HG02852 (cell line): ENCODE measurements around the gene GCAT.
A peak's percentile ranks its signal among the peaks of the same experiment; 100 is the strongest.

Experiments used
- ATAC-seq: cut with Tn5 transposase; IDR thresholded peaks from one replicate; pipeline ENCODE4 v1.9.1; 2021; ENCODE audit warnings: mild to moderate bottlenecking, moderate library complexity; ENCODE audit not compliant: unreplicated experiment

The GCAT gene

DNA sequence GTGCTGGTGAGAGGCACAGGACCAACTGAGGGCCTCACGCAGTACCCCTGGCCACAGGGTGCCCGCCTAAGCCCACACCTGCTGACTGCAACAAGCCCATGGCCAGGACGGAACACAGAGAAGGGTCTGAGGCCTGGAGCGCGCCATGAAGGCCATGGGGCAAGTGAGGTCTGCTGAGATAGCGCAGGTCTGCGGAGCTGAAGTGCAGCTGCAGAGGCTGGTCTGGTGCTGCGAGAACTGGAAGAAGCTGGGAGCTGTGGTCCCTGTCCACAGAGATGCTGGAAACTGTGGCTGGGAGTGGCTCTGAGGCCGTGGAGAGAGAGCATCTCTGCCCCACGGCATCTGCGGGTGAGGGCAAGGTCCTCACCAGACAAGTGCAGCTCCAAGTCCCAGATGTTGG, 23.7 kb downstream of the GCAT start:
- no peak for ATAC-seq

DNA sequence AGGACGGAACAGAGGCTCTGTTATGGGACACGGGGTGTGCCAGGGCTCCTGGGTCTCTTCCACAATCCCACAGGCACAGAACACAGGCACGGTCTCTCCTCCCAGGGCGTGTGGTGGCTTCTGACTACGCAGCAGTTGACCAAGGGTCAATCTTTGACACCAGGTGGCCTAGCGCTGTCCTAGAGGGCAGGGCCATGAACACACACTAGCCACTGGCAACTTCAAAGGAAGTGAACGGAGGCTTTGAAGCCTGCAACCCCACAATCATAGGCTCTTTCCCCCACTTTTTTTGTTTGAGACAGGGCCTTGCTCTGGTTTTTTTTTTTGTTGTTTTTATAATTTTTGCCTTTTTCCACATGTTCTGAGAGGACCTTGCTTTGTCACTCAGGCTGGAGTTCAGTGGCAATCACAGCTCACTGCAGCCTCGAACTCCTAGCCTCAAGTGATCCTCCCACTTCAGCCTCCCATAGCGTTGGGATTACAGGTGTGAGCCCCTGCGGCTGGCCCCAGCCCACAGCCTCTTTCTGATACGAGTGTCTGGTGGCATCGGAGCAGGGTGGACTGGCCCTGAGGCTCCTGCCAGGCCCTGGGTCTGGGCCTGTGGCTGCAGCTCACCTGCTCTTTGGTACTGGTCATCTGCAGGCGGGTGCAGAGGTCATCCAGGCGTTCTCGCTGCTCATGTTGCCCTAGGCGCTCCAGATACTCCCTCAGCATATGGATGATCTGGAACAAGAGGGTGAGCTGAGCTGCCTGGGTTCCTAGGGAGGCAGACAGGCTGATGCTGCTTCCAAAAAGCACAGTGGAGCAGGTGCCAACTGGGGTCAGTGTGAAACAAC, 24.5 kb downstream of the GCAT start:
- ATAC-seq = no peak

DNA sequence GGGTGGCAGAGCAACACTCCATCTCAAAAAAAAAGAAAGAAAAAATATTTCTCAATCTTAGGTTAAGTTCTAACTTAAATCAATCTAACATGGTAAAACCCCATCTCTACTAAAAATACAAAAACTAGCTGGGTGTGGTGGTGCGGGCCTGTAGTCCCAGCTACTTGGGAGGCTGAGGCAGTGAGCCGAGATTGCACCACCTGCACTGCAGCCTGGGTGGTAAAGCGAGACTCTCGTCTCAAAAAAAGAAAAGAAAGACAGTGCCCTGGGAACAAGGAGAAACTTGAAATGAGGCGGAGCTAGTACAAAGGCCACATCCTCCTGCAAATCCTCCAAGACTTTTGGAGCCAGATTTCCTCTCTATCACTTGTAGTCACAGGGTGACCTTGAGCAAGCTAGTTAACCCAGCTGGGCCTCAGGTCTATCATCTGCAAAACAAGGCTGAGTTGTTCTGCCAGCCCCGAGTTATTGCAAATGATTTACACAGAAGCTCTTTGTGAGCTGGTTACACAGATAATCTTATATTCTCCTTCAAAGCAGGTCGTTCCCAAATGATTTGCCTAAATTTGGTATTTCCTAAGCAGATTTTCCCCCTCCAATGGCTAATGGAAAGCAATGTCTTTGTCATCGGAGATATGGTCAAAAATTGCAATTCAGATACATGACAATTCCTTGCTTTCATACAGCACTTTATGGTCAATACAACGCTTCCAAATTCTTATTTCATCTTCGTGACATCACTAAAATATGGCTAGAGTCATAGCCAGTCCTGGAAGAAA, 34.5 kb downstream of the GCAT start:
- ATAC-seq = no peak

DNA sequence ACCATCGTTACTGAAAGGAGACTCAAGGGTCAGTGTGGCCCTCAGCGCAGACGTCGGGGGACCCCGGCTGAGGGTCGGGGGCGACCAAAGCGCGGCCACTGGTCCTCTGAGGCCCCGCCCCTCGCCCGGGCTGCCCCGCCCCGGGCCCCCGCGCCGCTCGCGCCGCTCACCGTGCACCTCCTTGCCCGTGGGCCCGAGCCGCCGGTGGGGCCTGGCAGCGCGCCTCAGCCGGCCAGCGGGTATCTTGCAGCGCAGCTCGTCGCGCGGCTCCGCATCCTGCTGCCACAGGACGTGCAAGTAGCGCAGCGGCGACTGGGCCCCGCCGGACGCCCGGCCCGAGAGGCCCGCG, 36.0 kb downstream of the GCAT start:
- peak; percentile 37 for ATAC-seq

DNA sequence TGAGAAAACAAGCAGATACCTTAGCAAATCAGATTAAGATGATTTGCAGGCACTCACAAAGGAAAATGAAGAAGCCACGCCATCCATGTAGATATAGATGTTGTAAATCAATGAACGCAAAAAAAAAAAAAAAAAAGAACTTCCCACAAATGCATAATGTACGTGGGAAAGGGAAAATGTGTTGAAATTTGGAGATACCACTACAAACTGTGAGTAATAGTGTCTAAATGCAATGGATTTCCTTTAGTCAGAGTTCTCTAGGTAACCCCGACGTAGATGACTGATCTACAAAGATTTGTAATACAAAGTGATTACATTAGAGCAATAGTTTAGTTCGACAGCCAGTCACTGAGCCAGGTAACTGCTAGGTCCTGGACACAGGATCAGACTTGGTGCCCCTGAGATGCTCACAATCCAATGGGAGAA, 37.2 kb downstream of the GCAT start:
- ATAC-seq = no peak

DNA sequence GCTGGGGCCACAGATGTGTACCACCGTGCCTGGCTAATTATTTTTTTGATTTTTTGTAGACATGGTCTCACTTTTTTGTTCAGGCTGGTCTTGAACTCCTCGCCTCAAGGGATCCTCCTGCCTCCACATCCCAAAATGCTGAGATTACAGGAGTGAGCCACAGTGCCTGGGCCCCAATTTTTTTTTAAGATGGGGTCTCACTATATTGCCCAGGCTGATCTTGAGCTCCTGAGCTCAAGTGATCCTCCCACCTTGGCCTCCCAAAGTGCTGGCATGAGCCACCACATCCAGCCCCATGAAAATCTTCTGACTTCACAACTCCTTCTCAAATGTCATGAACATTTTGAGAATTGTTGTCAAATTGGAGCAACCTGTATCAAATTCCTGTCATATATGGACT, 38.7 kb downstream of the GCAT start:
- no peak for ATAC-seq

DNA sequence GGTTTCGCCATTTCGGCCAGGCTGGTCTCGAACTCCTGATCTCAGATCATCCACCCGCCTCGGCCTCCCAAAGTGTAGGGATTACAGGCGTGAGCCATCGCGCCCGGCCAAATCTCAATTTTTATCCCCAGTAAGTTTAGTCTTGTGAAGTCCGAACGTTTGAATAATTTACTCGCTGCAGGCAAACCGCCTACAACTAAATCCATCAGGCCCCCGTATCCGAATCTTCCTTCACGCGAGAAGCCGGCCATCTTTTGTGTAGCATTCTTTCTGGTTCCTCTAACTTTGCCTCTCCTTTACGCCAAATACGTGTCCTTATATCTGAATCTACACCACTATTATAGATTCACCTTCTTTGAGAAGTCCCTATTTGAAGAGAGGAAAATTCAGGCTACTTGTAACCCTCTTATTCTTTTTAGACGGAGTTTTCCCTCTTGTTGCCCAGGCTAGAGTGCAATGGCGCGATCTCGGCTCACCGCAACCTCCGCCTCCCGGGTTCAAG, 40.9 kb downstream of the GCAT start:
- no peak for ATAC-seq

DNA sequence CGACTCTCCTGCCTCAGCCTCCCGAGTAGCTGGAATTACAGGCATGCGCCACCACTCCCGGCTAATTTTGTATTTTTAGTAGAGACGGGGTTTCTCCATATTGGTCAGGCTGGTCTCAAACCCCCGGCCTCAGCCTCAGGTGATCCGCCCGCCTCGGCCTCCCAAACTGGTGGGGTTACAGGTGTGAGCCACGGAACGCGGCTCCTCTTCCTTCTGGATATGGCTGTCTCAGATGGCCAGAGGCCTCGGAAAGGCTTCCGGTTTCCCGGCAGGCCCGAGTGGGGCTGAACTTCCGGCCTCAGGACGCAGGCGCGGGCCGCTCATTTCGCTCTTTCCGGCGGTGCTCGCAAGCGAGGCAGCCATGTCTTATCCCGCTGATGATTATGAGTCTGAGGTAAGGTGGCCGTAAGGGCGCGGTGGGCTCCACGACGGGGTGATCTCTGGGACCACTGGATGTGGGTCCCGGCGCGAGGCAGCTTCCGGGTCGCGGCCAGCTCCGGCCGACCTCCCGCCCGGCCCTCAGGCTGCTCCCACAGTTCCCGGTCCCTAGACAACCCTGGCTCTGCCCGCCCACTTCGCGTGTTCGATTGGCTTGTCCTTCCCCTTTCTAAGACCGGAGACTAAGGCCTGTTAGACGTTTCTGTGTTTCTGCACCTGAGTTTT, 41.5 kb downstream of the GCAT start, which contains the start of gene EIF3L:
Gene EIF3L (plus strand): TSS at position 331 of the 663 bp plus-strand sequence. CDS start 31 bp downstream, at position 362.
- peak; percentile 60 for ATAC-seq

DNA sequence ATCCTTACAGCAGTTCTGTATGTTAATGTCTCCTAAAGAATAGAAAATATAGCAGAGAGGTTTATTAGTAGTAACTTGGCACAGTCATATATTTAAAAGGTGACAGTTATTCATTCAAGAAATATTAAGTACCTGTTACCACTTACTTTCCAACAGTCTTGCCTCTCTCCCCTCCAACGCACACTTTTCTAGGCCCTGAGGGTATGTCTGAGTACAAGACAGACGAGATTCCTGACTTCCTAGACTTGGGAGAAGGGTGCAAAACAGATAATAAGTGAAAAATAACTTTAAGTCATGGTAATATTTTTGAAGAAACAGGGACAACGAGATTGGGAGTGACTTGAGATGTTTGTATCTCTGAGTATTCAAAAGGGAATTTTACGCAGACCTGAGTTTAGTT, 43.1 kb downstream of the GCAT start:
- ATAC-seq = no peak

DNA sequence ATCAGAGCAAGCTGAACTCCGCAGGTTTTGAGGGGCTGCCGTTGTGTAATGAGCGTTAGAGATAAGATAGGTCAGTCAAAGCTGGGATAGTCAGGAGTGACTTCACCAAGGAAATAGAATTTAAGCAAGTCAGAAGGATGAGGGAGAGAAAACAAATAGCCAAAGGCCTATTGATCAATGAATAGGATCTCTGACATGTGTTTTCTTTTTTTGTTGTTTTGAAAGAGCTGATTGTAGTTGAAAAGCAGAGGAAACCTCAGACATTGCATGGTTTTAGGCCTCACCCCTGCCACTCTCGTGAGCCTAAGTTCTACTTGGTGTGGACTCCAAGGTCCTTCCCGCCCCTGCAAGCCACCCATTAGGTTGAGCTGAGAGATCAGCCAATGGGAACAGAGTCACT, 44.7 kb downstream of the GCAT start:
- ATAC-seq = no peak

DNA sequence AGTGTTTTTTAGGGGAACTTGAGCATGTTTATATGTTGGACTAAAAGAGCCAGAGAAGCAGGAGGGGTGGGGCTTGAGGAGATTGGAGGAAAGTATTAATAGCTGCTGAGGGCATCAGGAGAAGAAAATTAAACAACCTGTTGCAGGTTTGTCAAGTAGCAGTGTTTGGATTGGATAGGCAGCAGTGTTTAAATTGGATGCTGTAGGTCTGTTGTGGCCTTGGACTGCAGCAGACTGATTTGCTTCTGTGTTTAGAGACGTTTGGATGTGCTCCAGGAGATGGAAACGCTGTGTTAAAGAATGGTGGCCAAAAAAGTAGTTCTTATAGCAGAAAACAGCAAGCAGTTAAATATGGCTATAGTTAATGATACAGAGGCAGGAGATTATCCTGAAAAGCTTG, 47.2 kb downstream of the GCAT start:
- ATAC-seq = no peak

DNA sequence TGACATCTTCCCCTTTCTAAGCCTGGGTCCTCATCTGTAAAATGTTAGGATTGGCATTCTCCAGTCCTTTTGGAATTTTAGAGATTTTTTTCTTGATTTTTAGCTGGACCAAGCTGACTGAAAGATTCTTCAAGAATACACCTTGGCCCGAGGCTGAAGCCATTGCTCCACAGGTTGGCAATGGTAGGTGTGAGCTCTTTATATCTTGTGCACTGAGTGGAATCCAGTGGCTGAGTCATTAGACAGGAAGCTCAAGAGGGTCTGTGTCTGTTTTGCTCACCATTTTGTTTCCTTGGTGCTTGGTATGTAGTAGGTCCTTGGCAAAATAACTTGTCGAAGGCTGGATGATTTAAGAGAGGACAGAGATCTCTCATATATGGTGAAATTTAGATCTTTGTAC, 47.7 kb downstream of the GCAT start:
- no peak for ATAC-seq

DNA sequence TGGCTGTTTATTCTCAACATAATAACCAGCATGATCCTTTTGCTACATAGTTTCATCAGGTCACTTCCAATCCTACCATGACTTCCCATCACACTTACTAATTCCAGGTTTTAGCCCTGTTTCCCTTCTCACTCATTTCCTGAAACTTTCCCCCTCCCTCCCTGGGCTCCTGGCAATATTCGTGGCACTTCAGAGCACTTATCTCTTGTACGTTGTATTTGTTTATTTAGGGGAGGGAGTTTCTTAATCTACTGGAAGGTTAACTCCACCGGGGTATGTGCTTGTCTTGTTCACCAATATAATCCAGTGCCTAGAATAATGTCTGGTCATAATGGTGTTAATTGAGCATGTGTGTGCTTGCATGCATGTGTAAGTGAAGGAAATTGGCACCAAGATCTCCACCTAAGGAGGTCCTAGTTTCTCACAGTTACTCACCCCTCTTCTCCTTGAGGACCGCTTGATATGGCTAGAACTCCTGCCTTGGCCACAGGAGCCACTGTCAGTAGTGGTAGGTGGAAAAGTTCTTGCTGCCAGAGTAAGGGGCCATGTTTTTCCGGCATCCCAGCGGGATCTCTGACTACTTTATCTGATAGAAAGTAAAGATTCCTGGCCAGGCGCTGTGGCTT, 53.2 kb downstream of the GCAT start:
- no peak for ATAC-seq

DNA sequence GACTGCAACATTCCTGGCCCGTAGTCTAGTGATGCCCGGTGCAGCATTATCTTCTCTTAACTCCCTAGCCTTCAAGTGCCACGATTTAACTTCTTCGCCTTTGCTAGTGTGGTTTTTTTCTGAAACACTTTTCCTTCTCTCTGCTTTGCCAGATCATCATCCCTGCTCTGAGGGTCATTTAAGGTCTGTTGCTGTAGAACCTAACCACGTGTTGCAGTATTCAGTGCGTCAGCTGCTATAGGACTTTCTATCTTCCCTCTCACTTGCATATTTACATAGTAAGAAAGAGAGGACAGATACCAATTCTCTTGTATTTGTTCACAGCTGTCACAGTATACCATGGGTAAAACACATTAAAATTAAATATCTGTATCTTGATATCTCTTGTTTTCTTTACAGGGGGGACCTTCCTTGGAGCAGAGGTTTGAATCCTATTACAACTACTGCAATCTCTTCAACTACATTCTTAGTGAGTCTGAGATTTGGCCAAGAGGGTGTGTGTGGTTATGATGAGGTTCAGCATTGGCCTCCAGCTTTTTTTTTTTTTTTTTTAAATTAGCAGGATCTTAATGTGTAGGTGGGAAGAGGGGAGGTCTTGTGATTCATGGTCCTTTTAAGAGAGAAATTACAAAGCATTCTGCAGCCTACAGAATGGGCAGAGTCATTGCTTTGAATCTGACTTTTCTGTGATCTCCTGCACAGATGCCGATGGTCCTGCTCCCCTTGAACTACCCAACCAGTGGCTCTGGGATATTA, 55.0 kb downstream of the GCAT start:
- ATAC-seq = no peak

DNA sequence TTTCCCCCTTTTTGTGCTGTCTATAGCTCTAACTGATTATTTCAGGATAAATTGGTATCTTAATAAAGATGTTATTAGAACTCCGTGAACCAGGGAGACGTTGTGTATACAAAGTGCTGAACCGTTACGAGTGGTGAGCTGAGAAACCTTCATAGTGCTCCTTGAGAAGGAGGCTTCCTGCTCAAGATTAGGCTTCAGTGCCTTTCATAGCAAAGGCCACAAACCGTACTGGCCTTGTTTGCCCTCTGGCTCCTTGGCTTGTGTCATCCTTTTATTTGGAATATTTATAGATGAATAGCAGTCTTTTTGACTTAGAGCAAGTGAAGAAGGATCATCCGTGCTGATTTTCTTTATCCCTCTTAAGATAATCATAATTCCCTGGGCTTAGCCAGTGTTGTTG, 57.8 kb downstream of the GCAT start:
- no peak for ATAC-seq
